ENCODE data around the gene IFITM5.
"Not testable (repeated sequence)": the region's sequence is repeated elsewhere in the genome, so short reads cannot be mapped to it uniquely, and the experiment has no call there.

GRCh38 chr11:311013-311748 is 11.9 kb upstream of the IFITM5 start:
- TF ChIP-seq CTCF, POLR2AphosphoS5, POLR2A (IDR thresholded peaks at IDR 0.05): not testable (repeated sequence)

Data from suprapubic skin (tissue), 4 donors.